Ovary (tissue), 3 donors: Measurements from ENCODE around the gene LINC00305.

Experiments used
- EP300 ChIP-seq: sonication (generic); formaldehyde crosslinking; IDR thresholded peaks from one replicate; pipeline ENCODE4 v1.6.1; 2017; ENCODE audit warnings: antibody characterized with exemption
- TF ChIP-seq, protein P1 (sequence below), 3 donors: fragments of 450-650 bp in 2 of 3; fragments of 200-600 bp in 1 of 3; IDR thresholded peaks; one replicate each; pipeline versions ENCODE4 v1.5.1 to v1.8.0; 2016 to 2022; ENCODE audit warnings: antibody characterized with exemption in 3 of 3, mild to moderate bottlenecking in 1 of 3
- donor health status: DM: no; HTN: no; CAD: no.

DNA sequence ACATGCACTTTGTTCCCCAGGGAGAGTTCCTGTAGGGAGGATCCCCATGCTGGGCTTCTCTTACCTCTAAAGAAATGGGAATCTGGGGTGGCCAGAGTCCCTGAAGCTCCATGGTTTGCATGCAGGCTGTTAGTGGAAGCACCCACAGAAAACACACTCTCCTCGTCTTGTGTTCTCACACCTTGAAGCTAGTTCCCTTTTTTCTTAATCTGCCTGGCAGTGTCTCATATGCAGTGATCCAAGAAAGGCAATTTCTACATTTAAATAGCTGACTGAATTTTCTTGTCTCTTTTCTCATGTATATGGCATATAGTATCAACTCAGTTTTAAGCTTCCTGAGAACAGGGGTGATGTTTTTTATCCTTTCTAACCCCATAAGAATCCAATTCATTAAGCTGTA, 65.0 kb downstream of the LINC00305 start:
- TF ChIP-seq, protein P1, sequence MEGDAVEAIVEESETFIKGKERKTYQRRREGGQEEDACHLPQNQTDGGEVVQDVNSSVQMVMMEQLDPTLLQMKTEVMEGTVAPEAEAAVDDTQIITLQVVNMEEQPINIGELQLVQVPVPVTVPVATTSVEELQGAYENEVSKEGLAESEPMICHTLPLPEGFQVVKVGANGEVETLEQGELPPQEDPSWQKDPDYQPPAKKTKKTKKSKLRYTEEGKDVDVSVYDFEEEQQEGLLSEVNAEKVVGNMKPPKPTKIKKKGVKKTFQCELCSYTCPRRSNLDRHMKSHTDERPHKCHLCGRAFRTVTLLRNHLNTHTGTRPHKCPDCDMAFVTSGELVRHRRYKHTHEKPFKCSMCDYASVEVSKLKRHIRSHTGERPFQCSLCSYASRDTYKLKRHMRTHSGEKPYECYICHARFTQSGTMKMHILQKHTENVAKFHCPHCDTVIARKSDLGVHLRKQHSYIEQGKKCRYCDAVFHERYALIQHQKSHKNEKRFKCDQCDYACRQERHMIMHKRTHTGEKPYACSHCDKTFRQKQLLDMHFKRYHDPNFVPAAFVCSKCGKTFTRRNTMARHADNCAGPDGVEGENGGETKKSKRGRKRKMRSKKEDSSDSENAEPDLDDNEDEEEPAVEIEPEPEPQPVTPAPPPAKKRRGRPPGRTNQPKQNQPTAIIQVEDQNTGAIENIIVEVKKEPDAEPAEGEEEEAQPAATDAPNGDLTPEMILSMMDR (IDR thresholded peaks at IDR 0.05), result no peak
- no peak for TF ChIP-seq EP300
